GM08714 (cell line): ENCODE measurements around the gene GDPD5.

Experiments
- H3K4me3 ChIP-seq: fragments of 200-500 bp; sonication (Bioruptor generic); 2 replicates; pipeline ENCODE4 v1.5.1; 2014; ENCODE audit warnings: mild to moderate bottlenecking, low read length, inconsistent platforms
- ZNF274 ChIP-seq: IDR thresholded peaks from 2 replicates; pipeline ENCODE4 v1.6.1; 2012; ENCODE audit warnings: mild to moderate bottlenecking, low read depth, low read length

GDPD5 gene

GRCh38 chr11:75525433-75526191 lies at the start of gene GDPD5:
GDPD5 (minus strand) TSS chr11:75525941; CDS start chr11:75477735, 48,206 bp downstream.
- no peak for TF ChIP-seq ZNF274
- H3K4me3 ChIP-seq, result peak within 1 kb of the TSS; percentile 57; the same call in 1 of the 2 replicates

GRCh38 chr11:75574698-75575602 lies 49.2 kb upstream of the GDPD5 start:
- H3K4me3 ChIP-seq, result no peak overlapping the region
- no peak for TF ChIP-seq ZNF274

- H3K4me3 ChIP-seq, result no peak overlapping the region
- no peak for TF ChIP-seq ZNF274
Measured at GRCh38 chr11:75572744-75573143, 47.0 kb upstream of the GDPD5 start.

GRCh38 chr11:75571625-75572024 lies 45.9 kb upstream of the GDPD5 start:
- no peak overlapping the region for H3K4me3 ChIP-seq
- TF ChIP-seq ZNF274, result no peak

GRCh38 chr11:75570559-75571139 lies 44.9 kb upstream of the GDPD5 start:
- H3K4me3 ChIP-seq, result no peak overlapping the region
- no peak for TF ChIP-seq ZNF274

GRCh38 chr11:75568616-75569219 lies 43.0 kb upstream of the GDPD5 start:
- H3K4me3 ChIP-seq, result no peak overlapping the region
- no peak for TF ChIP-seq ZNF274

- TF ChIP-seq ZNF274, result no peak
- no peak overlapping the region for H3K4me3 ChIP-seq
Measured at GRCh38 chr11:75567971-75568370, 42.2 kb upstream of the GDPD5 start.

GRCh38 chr11:75566763-75567279 lies 41.1 kb upstream of the GDPD5 start:
- no peak for TF ChIP-seq ZNF274
- no peak overlapping the region for H3K4me3 ChIP-seq

GRCh38 chr11:75565916-75566762 lies 40.4 kb upstream of the GDPD5 start:
- TF ChIP-seq ZNF274, result no peak
- H3K4me3 ChIP-seq, result no peak overlapping the region

GRCh38 chr11:75565221-75565814 lies 39.6 kb upstream of the GDPD5 start:
- H3K4me3 ChIP-seq, result no peak overlapping the region
- no peak for TF ChIP-seq ZNF274

GRCh38 chr11:75563978-75564552 lies 38.3 kb upstream of the GDPD5 start:
- no peak for TF ChIP-seq ZNF274
- H3K4me3 ChIP-seq, result no peak overlapping the region

GRCh38 chr11:75563501-75563977 lies 37.8 kb upstream of the GDPD5 start:
- no peak for TF ChIP-seq ZNF274
- H3K4me3 ChIP-seq, result peak overlapping the region; percentile 83; the same call in 1 of the 2 replicates
